Breast epithelium (tissue), 3 donors: ENCODE measurements around the gene ANKRD30B.

Experiments used
- POLR2A ChIP-seq: fragments of 450-650 bp; IDR thresholded peaks from one replicate; pipeline ENCODE4 v1.6.1; 2016; ENCODE audit warnings: antibody characterized with exemption, mild to moderate bottlenecking, moderate library complexity
- POLR2AphosphoS5 ChIP-seq, 3 donors: sonication (generic); formaldehyde crosslinking; IDR thresholded peaks; one replicate each; pipeline ENCODE4 v1.6.1; 2017; ENCODE audit warnings: antibody characterized with exemption in 3 of 3
- TF ChIP-seq, protein P1 (sequence below), 3 donors: fragments of 450-650 bp; IDR thresholded peaks; one replicate each; pipeline ENCODE4 v1.5.1; 2016 to 2017; ENCODE audit warnings: antibody characterized with exemption in 3 of 3, mild to moderate bottlenecking in 3 of 3, moderate library complexity in 3 of 3

DNA sequence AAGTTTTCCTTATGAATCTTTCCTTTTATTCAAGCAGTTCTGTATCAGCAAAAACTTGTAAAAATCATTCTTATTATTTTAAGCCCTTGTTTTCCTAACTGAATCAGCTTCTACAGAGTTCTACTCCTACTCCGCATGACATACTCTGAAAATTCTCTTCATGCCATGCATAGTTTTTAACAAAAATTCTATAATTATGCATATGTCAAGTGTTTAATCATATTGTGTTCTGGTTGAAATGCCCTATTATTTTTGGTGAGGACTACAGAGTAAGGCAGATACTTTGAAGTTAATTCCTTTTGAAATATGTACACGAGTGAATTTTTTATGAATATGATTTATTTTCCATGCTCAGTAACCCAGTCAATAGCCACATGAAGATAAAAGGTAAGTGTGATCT lies 28.8 kb downstream of the ANKRD30B start:
- TF ChIP-seq, protein P1, sequence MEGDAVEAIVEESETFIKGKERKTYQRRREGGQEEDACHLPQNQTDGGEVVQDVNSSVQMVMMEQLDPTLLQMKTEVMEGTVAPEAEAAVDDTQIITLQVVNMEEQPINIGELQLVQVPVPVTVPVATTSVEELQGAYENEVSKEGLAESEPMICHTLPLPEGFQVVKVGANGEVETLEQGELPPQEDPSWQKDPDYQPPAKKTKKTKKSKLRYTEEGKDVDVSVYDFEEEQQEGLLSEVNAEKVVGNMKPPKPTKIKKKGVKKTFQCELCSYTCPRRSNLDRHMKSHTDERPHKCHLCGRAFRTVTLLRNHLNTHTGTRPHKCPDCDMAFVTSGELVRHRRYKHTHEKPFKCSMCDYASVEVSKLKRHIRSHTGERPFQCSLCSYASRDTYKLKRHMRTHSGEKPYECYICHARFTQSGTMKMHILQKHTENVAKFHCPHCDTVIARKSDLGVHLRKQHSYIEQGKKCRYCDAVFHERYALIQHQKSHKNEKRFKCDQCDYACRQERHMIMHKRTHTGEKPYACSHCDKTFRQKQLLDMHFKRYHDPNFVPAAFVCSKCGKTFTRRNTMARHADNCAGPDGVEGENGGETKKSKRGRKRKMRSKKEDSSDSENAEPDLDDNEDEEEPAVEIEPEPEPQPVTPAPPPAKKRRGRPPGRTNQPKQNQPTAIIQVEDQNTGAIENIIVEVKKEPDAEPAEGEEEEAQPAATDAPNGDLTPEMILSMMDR (IDR thresholded peaks at IDR 0.05) = no peak
- no peak for TF ChIP-seq POLR2A
- TF ChIP-seq POLR2AphosphoS5 (IDR thresholded peaks at IDR 0.05) = no peak
